ENCODE measurements around the gene PIK3R5.

GRCh38 chr17:8843344-8843743, 122.2 kb downstream of the PIK3R5 start:
- TF ChIP-seq CTCF (conservative IDR thresholded peaks at IDR 0.05; ENCODE audit: low read length) = no peak
- no peak for TF ChIP-seq EZH2phosphoT487 (IDR thresholded peaks at IDR 0.05; ENCODE audit: borderline replicate concordance, low read depth, low read length)

All from OCI-LY7 (cell line).